Measurements from ENCODE around the gene ATP9A. TPM values are rescaled to one million over a fixed set of nuclear protein-coding genes. Genes with fewer than 3 reads are reported as not detected.

The ATP9A gene
- total and polyA plus RNA-seq, 10 of the 15 experiments (the other 5 are each of a cell fraction or from before 2014, with no cell fraction given) = 0.03 to 0.81 (median 0.14) TPM

DNA sequence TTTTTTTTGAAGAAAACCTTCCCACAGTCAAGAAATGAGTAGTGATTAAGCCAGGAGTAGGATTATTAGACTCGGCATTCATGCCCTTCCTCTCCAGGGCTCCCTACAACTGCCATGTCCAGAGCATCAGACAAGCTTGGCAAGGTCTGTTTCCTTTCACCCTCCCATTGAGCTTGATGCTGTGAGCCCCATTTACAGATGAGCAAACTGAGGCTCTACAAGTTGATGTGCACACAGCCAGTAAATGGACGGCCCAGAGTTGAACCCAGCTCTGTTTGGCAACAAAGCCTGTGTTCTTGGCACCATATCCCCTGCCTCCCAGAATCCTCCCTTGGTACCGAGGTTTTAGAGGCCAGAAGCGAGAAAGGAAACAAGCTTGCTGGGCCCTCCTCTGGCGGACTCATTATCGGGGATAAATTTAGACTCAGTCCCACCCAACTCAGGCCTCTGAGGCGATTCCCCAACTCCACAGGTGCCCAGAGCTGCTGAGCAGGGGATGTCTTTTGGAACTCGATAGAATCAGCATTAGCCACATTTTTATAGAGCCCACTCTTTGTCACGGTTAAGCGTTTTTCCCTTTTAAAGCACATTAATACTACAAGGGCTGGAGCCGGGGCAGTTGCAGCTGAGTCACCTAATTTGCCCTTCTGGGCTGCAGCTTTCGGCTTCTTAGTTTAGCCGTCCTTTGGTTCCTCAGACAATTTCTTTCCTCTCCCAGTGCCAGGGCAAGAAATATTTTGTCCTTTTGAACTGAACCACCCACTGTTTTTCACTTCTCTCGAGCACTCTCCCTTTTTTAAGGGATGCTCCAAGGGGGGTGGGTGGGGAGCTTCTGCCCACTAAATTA, 202.7 kb downstream of the ATP9A start:
- TF ChIP-seq CBFB (IDR thresholded peaks at IDR 0.05; ENCODE audit: low read depth) = no peak
- no peak for TF ChIP-seq POLR2A (IDR thresholded peaks at IDR 0.05; ENCODE audit: low read depth, low read length)
- no peak for TF ChIP-seq BHLHE40 (IDR thresholded peaks at IDR 0.05; ENCODE audit: borderline replicate concordance in 1 of 2, low read depth in 2 of 2, low read length in 1 of 2)
- no peak for TF ChIP-seq MYC (IDR thresholded peaks at IDR 0.05; ENCODE audit: insufficient read depth, insufficient read length, insufficient replicate concordance, low read length, severe bottlenecking)
- CTCF ChIA-PET = interaction anchor here (0.7 to 1.1 kb wide), 2 partner anchors 58 to 178 kb away, joined by 3 read pairs; no protein-coding TSS in a partner anchor
- H3K9me3 ChIP-seq (replicated peaks; ENCODE audit: control insufficient read depth, insufficient read depth, low read length) = no peaks in the 10 kb centered on the region; the same call in 2 of the 3 replicates
- no peak overlapping the region for H3K4me3 ChIP-seq
- no peaks in the 10 kb centered on the region; the same call in 1 of the 2 replicates for H3K4me1 ChIP-seq (ENCODE audit: control insufficient read depth, insufficient read depth, low read length)
- no peak for FAIRE-seq
- RAD21 ChIA-PET (ENCODE audit: unreplicated experiment) = interaction anchor here (0.6 to 1.5 kb wide), 2 partner anchors 29 to 32 kb away, joined by 3 to 4 read pairs; no protein-coding TSS in a partner anchor
- H3K27me3 ChIP-seq (replicated peaks in 1 of 2; ENCODE audit: control insufficient read depth in 2 of 2, insufficient read depth in 2 of 2, low read length in 1 of 2) = peaks cover 12 to 21% of the 10 kb centered on the region in 2 experiments
- H3K9ac ChIP-seq (ENCODE audit: control insufficient read depth, insufficient read depth, low read length) = no peak overlapping the region
- no peak overlapping the region for H3K4me2 ChIP-seq (ENCODE audit: control insufficient read depth, insufficient read depth)
- no peak overlapping the region for H2AFZ ChIP-seq (ENCODE audit: control insufficient read depth, low read depth, low read length)
- H4K20me1 ChIP-seq (ENCODE audit: control insufficient read depth, insufficient read depth) = no peaks in the 10 kb centered on the region; the same call in 1 of the 2 replicates
- DNase-seq (ENCODE audit: low read depth, low spot score) = no peak
- SMC1A ChIA-PET (ENCODE audit: uncharacterized antibody, unreplicated experiment) = interaction anchor here (0.7 kb wide), 1 partner anchor 61 kb away, joined by 5 read pairs; no protein-coding TSS in a partner anchor
- no TSS peak for BruUV-seq (replicated peaks)
- no peaks in the 10 kb centered on the region for H3K36me3 ChIP-seq (ENCODE audit: control insufficient read depth in 2 of 2, insufficient read depth in 2 of 2, low read length in 1 of 2)
- POLR2A ChIA-PET = no interaction called here
- in situ Hi-C loops (cut with MboI) (no loop called here), intact Hi-C loops (cut with micrococcal nuclease; ENCODE audit: unreplicated experiment) (no loop called here)
- peak; percentile 18; the same call in 1 of the 3 replicates for ATAC-seq
- WGBS (ENCODE audit: insufficient coverage, insufficient replicate concordance, low lambda C conversion rate, missing lambda C conversion rate) = 36% methylated on average over 14 of the region's 14 CpGs
- H3K27ac ChIP-seq (ENCODE audit: control insufficient read depth, insufficient read depth) = no peak overlapping the region
- H3K79me2 ChIP-seq (ENCODE audit: control insufficient read depth, insufficient read depth, low read length) = no peaks in the 10 kb centered on the region

Data from GM12878 (cell line).